Gastroesophageal sphincter (tissue), 4 donors: ENCODE data around the gene LARGE1. TPM values are rescaled to one million over a fixed set of nuclear protein-coding genes. Genes with fewer than 3 reads are reported as not detected.

Source experiments
- ATAC-seq: fragments of 150-250 bp; one replicate; pipeline ENCODE4 v1.9.1; 2016; ENCODE audit warnings: mild to moderate bottlenecking, moderate library complexity
- H3K27ac ChIP-seq, 4 donors: fragments of 200-600 bp; sonication (generic) in 3 of 4; 1 replicate in 3 of 4; 2 replicates in 1 of 4; pipeline ENCODE4 v1.5.1; 2016 to 2019
- H3K27me3 ChIP-seq: fragments of 200-600 bp; sonication (generic); one replicate; pipeline ENCODE4 v1.5.1; 2019
- H3K36me3 ChIP-seq, 2 donors: fragments of 200-600 bp; sonication (generic); one replicate each; pipeline ENCODE4 v1.5.1; 2019; ENCODE audit warnings: control low read depth in 1 of 2
- H3K4me1 ChIP-seq, 3 donors: fragments of 200-600 bp; sonication (generic); 1 replicate in 2 of 3; 2 replicates in 1 of 3; pipeline ENCODE4 v1.5.1; 2016 to 2019; ENCODE audit warnings: control low read depth in 2 of 3
- H3K4me3 ChIP-seq, 2 donors: fragments of 200-600 bp; sonication (generic); one replicate each; pipeline ENCODE4 v1.5.1; 2019; ENCODE audit warnings: mild to moderate bottlenecking in 1 of 2, moderate library complexity in 1 of 2
- H3K9me3 ChIP-seq, 3 donors: fragments of 200-600 bp; sonication (generic); one replicate each; pipeline ENCODE4 v1.5.1; 2017 to 2019; ENCODE audit warnings: control low read depth in 2 of 3
- EP300 ChIP-seq: sonication (generic); formaldehyde crosslinking; IDR thresholded peaks from one replicate; pipeline ENCODE4 v1.6.1; 2017; ENCODE audit warnings: antibody characterized with exemption, mild to moderate bottlenecking
- POLR2A ChIP-seq, 2 donors: fragments of 450-650 bp; IDR thresholded peaks; one replicate each; pipeline ENCODE4 v1.6.1; 2017; ENCODE audit warnings: antibody characterized with exemption in 2 of 2, mild to moderate bottlenecking in 2 of 2, moderate library complexity in 1 of 2
- POLR2AphosphoS5 ChIP-seq: sonication (generic); formaldehyde crosslinking; IDR thresholded peaks from one replicate; pipeline ENCODE4 v1.6.1; 2017; ENCODE audit warnings: antibody characterized with exemption
- WGBS, 2 donors: methylation state at CpG; one replicate each; pipeline ENCODE4 v1.1.5; 2018; ENCODE audit warnings: low coverage in 1 of 2; 5-methylcytosine and 5-hydroxymethylcytosine counted together
- total RNA-seq, 4 donors: library from RNA; depleted of rRNA; stranded (reverse); fragments of >200 nt; gene quantifications; one replicate each; pipeline ENCODE4 v1.1.0, GENCODE V29; 2016
- TF ChIP-seq, protein P1 (sequence below), 4 experiments: fragments of 200-600 bp in 2 of 4; fragments of 450-650 bp in 2 of 4; sonication (generic) in 1 of 4; IDR thresholded peaks; one replicate each; pipeline ENCODE4 v1.5.1; 2017 to 2019; ENCODE audit warnings: antibody characterized with exemption in 4 of 4, mild to moderate bottlenecking in 2 of 4, moderate library complexity in 2 of 4

LARGE1 gene
- total RNA-seq, 4 donors from 2014 or later, result 23.0 to 67.8 (median 48.0) TPM

DNA sequence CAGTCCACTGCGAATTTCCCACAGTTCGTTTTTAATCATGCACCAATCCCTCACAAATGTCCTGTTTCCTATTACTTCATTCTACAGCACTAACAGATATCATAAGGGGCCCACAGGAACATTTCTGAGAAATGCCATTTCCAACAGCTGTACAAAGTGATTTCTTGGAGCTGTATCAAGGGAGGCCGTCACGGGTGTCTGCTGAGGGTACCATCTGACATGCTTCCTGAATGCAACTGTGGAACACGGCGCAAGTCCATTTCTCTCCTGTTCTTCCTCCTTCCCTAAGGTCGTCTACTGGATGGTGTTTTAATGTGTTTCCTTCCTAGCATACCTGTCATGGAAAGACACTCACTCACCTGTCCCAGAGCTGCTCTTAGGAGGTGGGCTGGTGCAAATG lies 320.7 kb downstream of the LARGE1 start:
- no peak overlapping the region for H3K27ac ChIP-seq
- H3K36me3 ChIP-seq, result peaks cover 0 to 53% of the 10 kb centered on the region in 2 donors
- no peaks in the 10 kb centered on the region for H3K9me3 ChIP-seq
- H3K27me3 ChIP-seq, result no peaks in the 10 kb centered on the region
- H3K4me3 ChIP-seq, result no peak overlapping the region
- no peaks in the 10 kb centered on the region for H3K4me1 ChIP-seq
- 89 to 93% methylated on average over 3 to 7 of the region's 7 CpGs for WGBS, 2 donors
- ATAC-seq, result no peak
- no peak for TF ChIP-seq EP300
- no peak for TF ChIP-seq POLR2AphosphoS5
- TF ChIP-seq, protein P1, sequence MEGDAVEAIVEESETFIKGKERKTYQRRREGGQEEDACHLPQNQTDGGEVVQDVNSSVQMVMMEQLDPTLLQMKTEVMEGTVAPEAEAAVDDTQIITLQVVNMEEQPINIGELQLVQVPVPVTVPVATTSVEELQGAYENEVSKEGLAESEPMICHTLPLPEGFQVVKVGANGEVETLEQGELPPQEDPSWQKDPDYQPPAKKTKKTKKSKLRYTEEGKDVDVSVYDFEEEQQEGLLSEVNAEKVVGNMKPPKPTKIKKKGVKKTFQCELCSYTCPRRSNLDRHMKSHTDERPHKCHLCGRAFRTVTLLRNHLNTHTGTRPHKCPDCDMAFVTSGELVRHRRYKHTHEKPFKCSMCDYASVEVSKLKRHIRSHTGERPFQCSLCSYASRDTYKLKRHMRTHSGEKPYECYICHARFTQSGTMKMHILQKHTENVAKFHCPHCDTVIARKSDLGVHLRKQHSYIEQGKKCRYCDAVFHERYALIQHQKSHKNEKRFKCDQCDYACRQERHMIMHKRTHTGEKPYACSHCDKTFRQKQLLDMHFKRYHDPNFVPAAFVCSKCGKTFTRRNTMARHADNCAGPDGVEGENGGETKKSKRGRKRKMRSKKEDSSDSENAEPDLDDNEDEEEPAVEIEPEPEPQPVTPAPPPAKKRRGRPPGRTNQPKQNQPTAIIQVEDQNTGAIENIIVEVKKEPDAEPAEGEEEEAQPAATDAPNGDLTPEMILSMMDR (IDR thresholded peaks at IDR 0.05), result no peak
- TF ChIP-seq POLR2A (IDR thresholded peaks at IDR 0.05), result no peak

DNA sequence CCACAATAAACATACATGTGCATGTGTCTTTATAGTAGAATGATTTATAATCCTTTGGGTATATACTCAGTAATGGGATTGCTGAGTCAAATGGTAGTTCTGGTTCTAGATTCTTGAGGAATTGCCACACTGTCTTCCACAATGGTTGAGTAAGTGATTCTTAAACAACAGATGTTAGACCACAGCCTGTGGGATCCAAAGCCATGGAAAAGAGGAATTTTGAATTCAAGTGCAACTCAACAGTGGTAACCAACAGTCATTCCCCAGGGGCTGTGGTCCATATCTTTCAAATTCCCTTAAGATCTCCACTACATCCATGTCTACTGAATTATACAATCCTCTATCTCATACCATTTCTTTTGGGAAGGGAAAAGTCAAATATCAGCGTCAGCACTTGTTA lies 321.5 kb downstream of the LARGE1 start:
- Histone ChIP-seq H3K4me3 (no peak overlapping the region), H3K4me1 (no peaks in the 10 kb centered on the region), H3K27ac (no peak overlapping the region), H3K9me3 (no peaks in the 10 kb centered on the region), H3K27me3 (no peaks in the 10 kb centered on the region), H3K36me3 (peaks cover 0 to 45% of the 10 kb centered on the region in 2 donors)
- ATAC-seq, result no peak
- TF ChIP-seq, protein P1 (IDR thresholded peaks at IDR 0.05), result no peak
- no peak for TF ChIP-seq POLR2AphosphoS5
- TF ChIP-seq POLR2A (IDR thresholded peaks at IDR 0.05), result no peak
- TF ChIP-seq EP300, result no peak
- 100% methylated on average over 1 of the region's 1 CpG for WGBS, 2 donors

DNA sequence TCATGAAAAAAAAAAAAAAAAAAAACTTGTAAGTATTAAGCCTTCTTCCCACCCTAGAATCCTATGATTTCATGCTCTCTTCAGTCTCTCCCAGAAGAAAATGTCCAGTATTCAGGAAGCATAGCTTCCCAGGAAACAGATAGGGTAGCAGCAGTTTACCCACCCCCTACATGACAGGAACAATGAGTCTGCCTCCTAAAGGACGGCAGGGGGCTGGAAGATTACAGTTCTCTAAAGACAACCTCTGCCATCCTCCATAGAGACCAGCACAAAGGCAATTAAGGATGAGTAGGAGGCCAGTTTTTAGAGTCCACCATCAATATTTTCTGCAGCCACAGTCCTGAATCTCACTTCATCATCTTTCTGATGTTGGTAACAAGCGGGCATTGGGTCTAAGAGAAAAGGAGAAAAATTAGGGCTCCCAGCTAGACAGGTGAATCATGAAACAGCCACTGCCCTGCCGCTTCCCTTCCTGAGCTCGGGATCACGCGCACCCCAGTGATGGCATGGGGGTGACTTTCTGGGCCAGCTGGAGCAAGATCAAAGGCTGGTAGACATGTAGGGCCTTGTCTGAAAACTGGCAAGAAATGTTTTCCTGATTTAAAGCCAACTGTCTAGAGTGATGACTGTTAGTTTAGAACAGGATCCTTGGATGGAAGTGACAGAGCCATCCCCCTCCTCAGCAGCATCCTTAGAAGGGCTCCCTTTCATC lies 322.8 kb downstream of the LARGE1 start:
- Histone ChIP-seq H3K4me3 (no peak overlapping the region), H3K4me1 (no peaks in the 10 kb centered on the region), H3K27ac (no peak overlapping the region), H3K9me3 (no peaks in the 10 kb centered on the region), H3K36me3 (peaks cover 0 to 31% of the 10 kb centered on the region in 2 donors), H3K27me3 (no peaks in the 10 kb centered on the region)
- WGBS, 2 donors, result 90% methylated on average over 2 to 4 of the region's 6 CpGs
- no peak for TF ChIP-seq POLR2A (IDR thresholded peaks at IDR 0.05)
- no peak for TF ChIP-seq EP300
- TF ChIP-seq, protein P1 (IDR thresholded peaks at IDR 0.05), result no peak
- ATAC-seq, result no peak

DNA sequence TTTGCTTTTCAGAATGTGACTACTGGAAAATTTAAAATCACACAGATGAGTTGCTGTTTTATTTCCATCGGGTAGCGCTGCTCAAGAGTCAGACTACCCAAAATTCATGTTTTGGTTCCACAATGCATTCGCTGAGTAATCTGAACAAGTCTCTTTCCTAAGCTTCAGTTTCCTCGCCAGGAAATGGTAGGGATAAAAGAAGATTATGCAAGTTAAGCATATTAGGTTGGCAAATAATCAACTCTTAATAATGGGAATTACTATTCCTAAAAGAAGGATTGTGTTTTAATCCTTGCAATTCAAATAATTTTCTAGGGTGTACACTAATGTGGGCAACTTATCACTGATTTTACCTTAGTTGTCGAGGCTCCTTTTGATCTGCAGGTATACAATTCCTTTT lies 326.5 kb downstream of the LARGE1 start:
- 90 to 98% methylated on average over 5 of the region's 5 CpGs for WGBS, 2 donors
- no peaks in the 10 kb centered on the region for H3K9me3 ChIP-seq
- no peak for ATAC-seq
- no peaks in the 10 kb centered on the region for H3K36me3 ChIP-seq
- no peaks in the 10 kb centered on the region for H3K4me1 ChIP-seq
- H3K27ac ChIP-seq, result no peak overlapping the region
- TF ChIP-seq EP300 (no peak), POLR2A (IDR thresholded peaks at IDR 0.05) (no peak), POLR2AphosphoS5 (no peak)
- TF ChIP-seq, protein P1 (IDR thresholded peaks at IDR 0.05), result no peak
- no peaks in the 10 kb centered on the region for H3K27me3 ChIP-seq
- no peak overlapping the region for H3K4me3 ChIP-seq

DNA sequence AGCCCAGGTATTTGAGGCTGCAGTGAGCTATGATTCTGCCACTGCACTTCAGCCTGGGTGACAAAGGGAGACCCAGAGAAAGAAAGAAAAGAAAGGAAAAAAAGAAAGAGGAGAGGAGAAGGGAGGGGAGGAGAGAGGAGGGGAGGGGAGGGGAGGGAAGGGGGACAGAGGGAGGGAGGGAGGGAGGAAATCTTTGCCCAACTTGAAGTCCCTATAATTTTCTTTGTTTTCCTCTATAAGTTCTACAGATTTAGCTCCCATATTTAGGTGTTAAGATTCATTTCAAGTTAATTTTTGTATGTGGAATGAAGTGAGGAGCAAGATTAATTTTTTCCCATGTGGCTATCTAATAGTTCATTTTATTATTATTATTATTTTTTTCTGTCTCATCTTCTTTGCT lies 328.3 kb downstream of the LARGE1 start:
- H3K27ac ChIP-seq, result no peak overlapping the region
- H3K36me3 ChIP-seq, result no peaks in the 10 kb centered on the region
- no peak for ATAC-seq
- H3K9me3 ChIP-seq, result no peaks in the 10 kb centered on the region
- no peak overlapping the region for H3K4me3 ChIP-seq
- TF ChIP-seq EP300 (no peak), POLR2AphosphoS5 (no peak), POLR2A (IDR thresholded peaks at IDR 0.05) (no peak)
- TF ChIP-seq, protein P1 (IDR thresholded peaks at IDR 0.05), result no peak
- no peaks in the 10 kb centered on the region for H3K4me1 ChIP-seq
- no peaks in the 10 kb centered on the region for H3K27me3 ChIP-seq
